ENCODE measurements around the gene CCDC86.

GRCh38 chr11:60844870-60845221 is 2.9 kb downstream of the CCDC86 start:
- TF ChIP-seq CTCF (IDR thresholded peaks at IDR 0.05) (no peak), POLR2A (IDR thresholded peaks at IDR 0.05) (no peak)
